Liver (tissue), 9 donors: ENCODE results near the gene KIRREL3. TPM values are rescaled to one million over a fixed set of nuclear protein-coding genes. Genes with fewer than 3 reads are reported as not detected.

ENCODE experiments used
- DNase-seq: peaks from one replicate; pipeline ENCODE4 v3.0.0-alpha.2; 2017; ENCODE audit warnings: low spot score
- H3K27ac ChIP-seq, 2 donors: one replicate each; pipeline ENCODE4 v1.7.0; 2013; ENCODE audit warnings: inconsistent platforms in 2 of 2, low read length in 2 of 2, control low read depth in 1 of 2, low read depth in 1 of 2, mild to moderate bottlenecking in 1 of 2
- H3K27me3 ChIP-seq, 4 donors: one replicate each; pipeline versions ENCODE4 v1.6.1 to v1.7.0; 2013; ENCODE audit warnings: low read length in 3 of 4, inconsistent platforms in 1 of 4, mild to moderate bottlenecking in 1 of 4, moderate library complexity in 1 of 4; ENCODE audit not compliant: control insufficient read depth in 4 of 4, insufficient read depth in 4 of 4
- H3K36me3 ChIP-seq, 4 donors: one replicate each; pipeline versions ENCODE4 v1.6.1 to v1.7.0; 2013; ENCODE audit warnings: low read length in 3 of 4, mild to moderate bottlenecking in 3 of 4, low read depth in 1 of 4, moderate library complexity in 1 of 4; ENCODE audit not compliant: control insufficient read depth in 4 of 4, insufficient read depth in 3 of 4
- H3K4me1 ChIP-seq, 4 donors: one replicate each; pipeline versions ENCODE4 v1.6.1 to v1.7.0; 2013; ENCODE audit warnings: low read length in 3 of 4, mild to moderate bottlenecking in 3 of 4, moderate library complexity in 1 of 4; ENCODE audit not compliant: control insufficient read depth in 4 of 4, insufficient read depth in 4 of 4
- H3K4me3 ChIP-seq, 3 donors: one replicate each; pipeline versions ENCODE4 v1.6.1 to v1.7.0; 2013; ENCODE audit warnings: low read length in 3 of 3, control low read depth in 1 of 3, low read depth in 1 of 3, mild to moderate bottlenecking in 1 of 3
- H3K9ac ChIP-seq, 2 donors: one replicate each; pipeline ENCODE4 v1.7.0; 2013; ENCODE audit warnings: low read length in 2 of 2, mild to moderate bottlenecking in 2 of 2, moderate library complexity in 2 of 2, control low read depth in 1 of 2, low read depth in 1 of 2
- H3K9me3 ChIP-seq, 4 donors: one replicate each; pipeline versions ENCODE4 v1.6.1 to v1.7.0; 2013; ENCODE audit warnings: low read length in 3 of 4; ENCODE audit not compliant: control insufficient read depth in 4 of 4
- ATF3 ChIP-seq: IDR thresholded peaks from 2 replicates; pipeline ENCODE4 v1.6.1; 2016; ENCODE audit warnings: antibody characterized with exemption
- CTCF ChIP-seq: fragments of 150-350 bp; IDR thresholded peaks from 2 replicates; pipeline ENCODE4 v1.5.1; 2017; ENCODE audit warnings: improper control_type of control experiment, low read depth, low read length; ENCODE audit not compliant: missing input control
- EGR1 ChIP-seq, 2 donors: IDR thresholded peaks; 2 replicates each; pipeline ENCODE4 v1.6.1; 2016 to 2018; ENCODE audit warnings: antibody characterized with exemption in 2 of 2, low read depth in 2 of 2
- FOXA1 ChIP-seq: IDR thresholded peaks from 2 replicates; pipeline ENCODE4 v1.6.1; 2016; ENCODE audit warnings: antibody characterized with exemption
- FOXA2 ChIP-seq: IDR thresholded peaks from 2 replicates; pipeline ENCODE4 v1.6.1; 2016; ENCODE audit warnings: antibody characterized with exemption
- GABPA ChIP-seq, 2 donors: IDR thresholded peaks in 1 of 2; conservative IDR thresholded peaks in 1 of 2; 2 replicates each; pipeline ENCODE4 v1.6.1; 2016; ENCODE audit warnings: antibody characterized with exemption in 2 of 2, mild to moderate bottlenecking in 1 of 2, moderate library complexity in 1 of 2
- HNF4A ChIP-seq, 2 donors: conservative IDR thresholded peaks; 2 replicates each; pipeline ENCODE4 v1.6.1; 2016; ENCODE audit warnings: antibody characterized with exemption in 2 of 2, mild to moderate bottlenecking in 2 of 2
- HNF4G ChIP-seq: IDR thresholded peaks from 2 replicates; pipeline ENCODE4 v1.6.1; 2016; ENCODE audit warnings: antibody characterized with exemption
- JUND ChIP-seq, 2 donors: IDR thresholded peaks; 2 replicates each; pipeline ENCODE4 v1.6.1; 2016; ENCODE audit warnings: antibody characterized with exemption in 2 of 2
- MAX ChIP-seq: IDR thresholded peaks from 2 replicates; pipeline ENCODE4 v1.6.1; 2016; ENCODE audit warnings: antibody characterized with exemption
- NR2F2 ChIP-seq: IDR thresholded peaks from 2 replicates; pipeline ENCODE4 v1.6.1; 2016; ENCODE audit warnings: antibody characterized with exemption
- RAD21 ChIP-seq, 2 donors: IDR thresholded peaks; 2 replicates each; pipeline ENCODE4 v1.6.1; 2016; ENCODE audit warnings: antibody characterized with exemption in 2 of 2, mild to moderate bottlenecking in 2 of 2
- REST ChIP-seq: IDR thresholded peaks from 2 replicates; pipeline ENCODE4 v1.6.1; 2016; ENCODE audit warnings: antibody characterized with exemption, mild to moderate bottlenecking
- RXRA ChIP-seq, 2 donors: IDR thresholded peaks; 2 replicates each; pipeline ENCODE4 v1.6.1; 2017 to 2018; ENCODE audit warnings: antibody characterized with exemption in 2 of 2, mild to moderate bottlenecking in 1 of 2
- SP1 ChIP-seq: IDR thresholded peaks from 2 replicates; pipeline ENCODE4 v1.6.1; 2018; ENCODE audit warnings: antibody characterized with exemption, mild to moderate bottlenecking
- TAF1 ChIP-seq: conservative IDR thresholded peaks from 2 replicates; pipeline ENCODE4 v1.6.1; 2016; ENCODE audit warnings: antibody characterized with exemption, mild to moderate bottlenecking
- YY1 ChIP-seq: IDR thresholded peaks from 2 replicates; pipeline ENCODE4 v1.6.1; 2016; ENCODE audit warnings: antibody characterized with exemption, mild to moderate bottlenecking
- ZBTB33 ChIP-seq: IDR thresholded peaks from 2 replicates; pipeline ENCODE4 v1.6.1; 2016; ENCODE audit warnings: antibody characterized with exemption
- WGBS: extraction: QIAGEN DNeasy Blood & Tissue Kit; methylation state at CpG from one replicate; pipeline ENCODE4 v1.1.7; 2013; 5-methylcytosine and 5-hydroxymethylcytosine counted together
- polyA plus RNA-seq, 2 donors: library from polyadenylated mRNA; stranded (reverse) in 1 of 2; unstranded in 1 of 2; fragments of 200-250 nt in 1 of 2; fragments of >200 nt in 1 of 2; fragmentation: Nextera tagmentation in 1 of 2; extraction: Ambion mirVana in 1 of 2; gene quantifications; one replicate each; pipeline versions ENCODE4 v1.2.1 to v1.2.3, GENCODE V29; 2013 to 2015
- total RNA-seq, 2 donors: library from RNA; depleted of rRNA; stranded (reverse); fragments of >200 nt; gene quantifications; one replicate each; pipeline ENCODE4 v1.2.3, GENCODE V29; 2014
- donor health status: healthy.
- donor health status: healthy.
- donor health status: healthy.
- donor health status: healthy.
- donor health status: healthy.

Gene KIRREL3
- total and polyA plus RNA-seq, 4 donors = 0.03 to 0.29 (median 0.08) TPM; not detected in 1

GRCh38 chr11:126597041-126597440 is 403.5 kb downstream of the KIRREL3 start:
- Histone ChIP-seq H3K36me3 (no peaks in the 10 kb centered on the region), H3K27me3 (no peaks in the 10 kb centered on the region), H3K4me3 (no peak overlapping the region), H3K9me3 (no peaks in the 10 kb centered on the region), H3K9ac (no peak overlapping the region), H3K4me1 (no peaks in the 10 kb centered on the region), H3K27ac (no peak overlapping the region)
- DNase-seq = no peak
- WGBS = 71% methylated on average over 10 of the region's 10 CpGs
- TF ChIP-seq YY1 (no peak), FOXA2 (no peak), RAD21 (IDR thresholded peaks at IDR 0.05) (no peak), NR2F2 (no peak), ATF3 (no peak), RXRA (IDR thresholded peaks at IDR 0.05) (no peak), HNF4A (conservative IDR thresholded peaks at IDR 0.05) (no peak), REST (no peak), TAF1 (no peak), JUND (IDR thresholded peaks at IDR 0.05) (no peak), HNF4G (no peak), EGR1 (IDR thresholded peaks at IDR 0.05; ENCODE audit: low read depth in 2 of 2) (no peak), GABPA (IDR thresholded peaks at IDR 0.05 in 1 of 2, conservative IDR thresholded peaks at IDR 0.05 in 1 of 2) (no peak), CTCF (no peak), MAX (no peak), FOXA1 (no peak), ZBTB33 (no peak), SP1 (no peak)
